ENCODE measurements around the gene MAP6D1. TPM values are rescaled to one million over a fixed set of nuclear protein-coding genes. Genes with fewer than 3 reads are reported as not detected.

The MAP6D1 gene
- total RNA-seq, 2 experiments from 2014 or later, result 0.55 TPM; not detected in 1

Other genes with a start within 250 kb of the MAP6D1 start
- gene KLHL24, start 190.0 kb downstream of the MAP6D1 start, total RNA-seq, result 10 to 100 TPM; 28.9 to 31.2 TPM
- gene YEATS2, start 127.8 kb downstream of the MAP6D1 start, total RNA-seq, result 10 to 100 TPM; 51.7 to 56.5 TPM
- 10 to 100 TPM; 47.6 to 49.0 TPM for gene PARL, start 59.3 kb upstream of the MAP6D1 start, total RNA-seq
- 10 to 100 TPM; 24.1 to 25.3 TPM for gene ABCC5, start 192.3 kb upstream of the MAP6D1 start, total RNA-seq
- gene HTR3D, start 206.2 kb upstream of the MAP6D1 start, total RNA-seq, result not detected
- gene HTR3C, start 227.5 kb upstream of the MAP6D1 start, total RNA-seq, result not detected

All from activated CD4-positive, alpha-beta memory T cell treated with anti-CD3 and anti-CD28 coated beads, Interleukin-2, amount 10 ng/mL, durations not matched to agents 7 days and 5 days (primary cell).